AG09319 (cell line): ENCODE measurements around the gene DMP1.
"Not testable (repeated sequence)": the region's sequence is repeated elsewhere in the genome, so short reads cannot be mapped to it uniquely, and the experiment has no call there.

Source experiments
- DNase-seq: peaks from one replicate; pipeline ENCODE4 v3.0.0-alpha.2; 2010; ENCODE audit warnings: low read depth; ENCODE audit errors: extremely low read depth
- TF ChIP-seq, protein P1 (sequence below): IDR thresholded peaks from 2 replicates; pipeline ENCODE4 v1.5.1; 2011; ENCODE audit warnings: low read depth, mild to moderate bottlenecking, inconsistent platforms, low read length, moderate library complexity

The DMP1 gene

DNA sequence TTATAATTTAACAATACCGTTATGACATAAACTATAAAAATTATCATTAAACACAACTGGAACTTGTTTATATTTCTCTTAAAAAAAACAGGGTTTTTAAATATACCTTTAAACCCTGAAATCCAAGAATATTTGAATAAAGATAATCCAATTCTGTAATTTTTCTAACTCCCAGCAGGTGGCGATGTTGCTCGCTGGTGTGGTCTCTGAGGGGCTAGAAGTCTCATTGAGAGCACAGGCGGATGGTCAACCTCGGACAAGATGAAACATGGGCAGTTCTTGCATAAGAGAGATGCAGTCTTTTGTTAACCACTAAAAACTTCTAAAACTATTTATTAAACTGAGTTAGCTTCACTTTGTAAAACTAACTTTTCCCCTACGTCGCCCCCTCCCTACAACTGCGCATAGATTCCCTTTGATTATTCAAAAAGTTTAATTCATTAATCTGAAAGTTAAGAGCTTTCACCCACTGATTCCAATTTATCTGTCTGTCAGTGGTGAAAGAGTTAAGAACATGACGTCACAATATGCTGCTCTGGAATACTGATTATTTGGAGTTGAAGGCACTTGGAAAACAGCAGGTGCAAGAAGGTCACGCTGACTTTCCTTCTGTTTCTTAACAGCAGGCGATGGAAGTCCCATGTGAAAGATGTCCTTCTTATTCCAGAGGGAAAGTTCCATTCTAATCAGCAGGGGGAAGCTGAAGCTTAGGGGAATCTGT, 29.5 kb downstream of the DMP1 start:
- DNase-seq, result peak; percentile 30

DNA sequence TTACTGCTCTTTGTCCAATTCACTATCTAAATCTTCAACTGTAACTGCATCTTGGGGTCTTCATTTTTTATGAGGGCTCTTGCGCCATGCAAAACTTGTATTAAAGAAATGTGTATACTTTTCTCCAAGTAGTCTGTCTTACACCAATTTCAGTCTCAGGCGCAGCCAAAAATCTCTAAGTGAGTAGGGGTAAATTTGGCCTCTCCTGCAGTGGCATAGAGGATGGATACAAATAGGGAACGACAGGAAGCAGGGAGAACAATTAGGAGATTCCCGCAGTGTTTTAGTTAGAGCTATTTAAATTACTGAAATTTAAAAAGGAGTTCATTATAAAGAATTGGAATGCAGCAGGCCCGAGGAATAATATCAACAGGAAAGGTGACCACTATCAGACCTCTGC, 30.2 kb downstream of the DMP1 start:
- DNase-seq, result no peak
- TF ChIP-seq, protein P1, sequence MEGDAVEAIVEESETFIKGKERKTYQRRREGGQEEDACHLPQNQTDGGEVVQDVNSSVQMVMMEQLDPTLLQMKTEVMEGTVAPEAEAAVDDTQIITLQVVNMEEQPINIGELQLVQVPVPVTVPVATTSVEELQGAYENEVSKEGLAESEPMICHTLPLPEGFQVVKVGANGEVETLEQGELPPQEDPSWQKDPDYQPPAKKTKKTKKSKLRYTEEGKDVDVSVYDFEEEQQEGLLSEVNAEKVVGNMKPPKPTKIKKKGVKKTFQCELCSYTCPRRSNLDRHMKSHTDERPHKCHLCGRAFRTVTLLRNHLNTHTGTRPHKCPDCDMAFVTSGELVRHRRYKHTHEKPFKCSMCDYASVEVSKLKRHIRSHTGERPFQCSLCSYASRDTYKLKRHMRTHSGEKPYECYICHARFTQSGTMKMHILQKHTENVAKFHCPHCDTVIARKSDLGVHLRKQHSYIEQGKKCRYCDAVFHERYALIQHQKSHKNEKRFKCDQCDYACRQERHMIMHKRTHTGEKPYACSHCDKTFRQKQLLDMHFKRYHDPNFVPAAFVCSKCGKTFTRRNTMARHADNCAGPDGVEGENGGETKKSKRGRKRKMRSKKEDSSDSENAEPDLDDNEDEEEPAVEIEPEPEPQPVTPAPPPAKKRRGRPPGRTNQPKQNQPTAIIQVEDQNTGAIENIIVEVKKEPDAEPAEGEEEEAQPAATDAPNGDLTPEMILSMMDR, result no peak

More for the DNA sequence above, 29.5 kb downstream of the DMP1 start:
- TF ChIP-seq, protein P1, result peak; percentile 78

DNA sequence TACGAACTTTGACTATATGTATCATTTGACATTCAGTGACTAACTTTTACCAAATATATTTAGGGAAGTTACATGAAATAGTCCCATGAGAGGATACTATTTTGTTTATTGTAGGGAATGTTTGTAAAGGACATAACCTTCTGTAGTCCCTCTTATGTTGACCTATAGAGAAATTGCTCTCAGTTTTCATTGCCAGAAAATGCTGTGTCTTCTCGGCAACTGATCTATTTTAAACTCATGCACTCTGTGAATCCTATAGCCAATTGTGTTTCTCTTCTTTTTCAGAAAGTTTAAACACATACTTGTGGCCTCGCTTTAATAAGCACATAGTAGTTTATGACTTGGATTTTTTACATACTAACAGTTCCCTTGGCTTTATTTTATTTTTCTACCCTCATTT, 38.2 kb downstream of the DMP1 start:
- TF ChIP-seq, protein P1, result no peak
- DNase-seq, result no peak

DNA sequence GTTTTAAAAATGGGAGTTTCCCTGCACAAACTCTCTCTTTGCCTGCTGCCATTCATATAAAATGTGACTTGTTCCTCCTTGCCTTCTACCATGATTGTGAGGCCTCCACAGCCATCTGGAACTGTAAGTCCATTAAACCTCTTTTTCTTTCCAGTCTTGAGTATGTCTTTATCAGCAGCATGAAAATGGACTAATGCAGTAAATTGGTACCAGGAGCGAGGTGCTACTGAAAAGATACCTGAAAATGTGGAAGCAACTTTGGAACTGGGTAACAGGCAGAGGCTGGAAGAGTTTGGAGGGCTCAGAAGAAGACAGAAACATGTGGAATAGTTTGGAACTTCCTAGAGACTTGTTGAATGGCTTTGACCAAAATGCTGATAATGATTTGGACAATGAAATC, 40.9 kb downstream of the DMP1 start:
- not testable (repeated sequence) for DNase-seq

DNA sequence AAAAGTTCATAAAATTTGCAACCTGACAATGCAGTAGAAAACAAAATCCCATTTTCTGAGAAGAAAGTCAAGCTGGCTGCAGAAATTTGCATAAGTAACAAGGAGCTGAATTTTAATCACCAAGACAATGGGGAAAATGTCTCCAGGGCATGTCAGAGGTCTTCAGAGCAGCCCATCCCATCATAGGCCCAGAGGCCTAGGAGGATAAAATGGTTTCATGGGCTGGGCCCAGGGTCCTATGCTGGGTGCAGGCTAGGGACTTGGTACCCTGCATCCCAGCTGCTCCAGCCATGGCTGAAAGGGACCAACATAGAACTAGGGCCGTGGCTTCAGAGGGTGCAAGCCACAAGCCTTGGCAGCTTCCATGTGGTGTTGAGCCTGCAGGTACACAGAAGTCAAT, 42.0 kb downstream of the DMP1 start:
- DNase-seq, result not testable (repeated sequence)

DNA sequence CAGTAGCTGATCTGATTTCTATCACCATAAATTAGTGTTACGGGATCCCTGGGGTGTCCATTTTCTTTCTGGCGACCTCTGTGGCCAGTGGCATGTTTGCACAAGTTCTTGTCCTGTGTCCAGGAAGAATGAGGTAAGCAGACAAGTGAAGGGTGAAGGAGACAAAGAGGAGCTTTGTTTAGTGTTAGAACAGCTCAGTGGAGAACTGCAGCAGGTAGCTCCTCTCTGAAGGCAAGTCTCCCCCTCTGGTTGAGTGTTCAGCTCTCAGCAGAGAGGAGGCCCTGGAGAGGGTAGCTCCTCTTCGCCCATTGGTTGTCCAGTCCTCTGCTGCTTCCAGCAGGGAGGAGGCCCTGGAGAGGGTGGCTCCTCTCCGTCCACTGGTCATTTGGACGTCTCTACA, 47.2 kb downstream of the DMP1 start:
- TF ChIP-seq, protein P1, result no peak
- DNase-seq, result no peak

DNA sequence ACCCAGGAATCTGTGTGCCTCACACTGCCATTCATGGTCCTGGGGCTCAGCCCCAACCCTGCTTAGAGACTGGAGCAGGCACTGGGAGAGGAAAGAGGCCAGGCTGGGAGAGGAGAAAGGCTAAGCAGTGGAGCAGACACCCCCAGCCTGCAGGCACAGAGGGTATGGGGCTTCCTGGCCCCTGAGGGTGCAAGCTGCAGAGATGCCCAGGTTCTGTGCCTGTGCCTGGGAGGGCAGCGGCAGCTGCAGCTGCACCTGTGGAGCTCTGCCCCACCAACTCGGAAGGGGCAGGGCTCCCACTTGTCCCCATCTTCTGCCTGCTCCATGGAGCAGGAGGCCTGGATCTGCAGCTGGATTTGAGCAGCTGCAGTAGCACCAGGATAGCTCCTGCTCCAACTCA, 47.9 kb downstream of the DMP1 start:
- TF ChIP-seq, protein P1, result no peak
- no peak for DNase-seq

DNA sequence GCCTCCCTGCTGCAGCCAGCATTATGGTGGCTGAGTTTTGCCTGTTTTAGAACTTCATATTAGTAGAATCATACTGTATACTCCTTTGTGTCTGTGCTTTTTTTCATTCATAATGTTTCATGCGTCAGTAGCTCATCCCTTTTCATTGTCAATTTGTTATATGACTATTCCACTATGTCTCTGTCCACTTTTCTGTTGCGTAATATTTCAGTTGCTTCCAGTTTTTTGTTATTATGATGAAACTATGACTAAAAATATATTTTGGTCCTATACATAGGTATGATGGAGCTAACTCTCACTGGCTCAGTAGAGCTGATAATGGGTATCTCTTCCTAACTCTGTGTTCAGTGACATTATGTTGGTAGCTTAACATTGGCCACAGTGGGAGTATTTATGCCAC, 48.3 kb downstream of the DMP1 start:
- DNase-seq, result no peak
- TF ChIP-seq, protein P1, result no peak
